Psoas muscle (tissue), 8 donors: ENCODE results near the gene RBM20. TPM values are rescaled to one million over a fixed set of nuclear protein-coding genes. Genes with fewer than 3 reads are reported as not detected.

Source experiments
- ATAC-seq, 4 donors: fragments of 200-7000 bp; cut with Tn5 transposase; one replicate each; pipeline ENCODE4 v1.9.1; 2020; ENCODE audit warnings: moderate library complexity in 3 of 4, mild to moderate bottlenecking in 2 of 4
- DNase-seq, 2 donors: peaks; one replicate each; pipeline ENCODE4 v3.0.0-alpha.2; 2020
- H3K27ac ChIP-seq: fragments of 200-600 bp; one replicate; pipeline ENCODE4 v1.8.0; 2022
- H3K27me3 ChIP-seq, 3 donors: fragments of 200-600 bp in 1 of 3; one replicate each; pipeline versions ENCODE4 v1.6.1 to v1.8.0; 2013 to 2022; ENCODE audit warnings: low read length in 2 of 3, mild to moderate bottlenecking in 2 of 3, moderate library complexity in 1 of 3; ENCODE audit not compliant: insufficient read depth in 3 of 3
- H3K36me3 ChIP-seq, 2 donors: fragments of 200-600 bp in 1 of 2; one replicate each; pipeline versions ENCODE4 v1.6.1 to v1.8.0; 2013 to 2022; ENCODE audit warnings: low read depth in 1 of 2, mild to moderate bottlenecking in 1 of 2, moderate library complexity in 1 of 2; ENCODE audit not compliant: insufficient read depth in 1 of 2
- H3K4me1 ChIP-seq: fragments of 200-600 bp; one replicate; pipeline ENCODE4 v1.8.0; 2022
- H3K4me3 ChIP-seq: fragments of 200-600 bp; one replicate; pipeline ENCODE4 v1.8.0; 2022; ENCODE audit warnings: mild to moderate bottlenecking
- H3K9me3 ChIP-seq: fragments of 200-600 bp; one replicate; pipeline ENCODE4 v1.8.0; 2022
- WGBS, 3 donors: extraction: QIAGEN DNeasy Blood & Tissue Kit; methylation state at CpG; one replicate each; pipeline versions ENCODE4 v1.1.6 to v1.1.7; 2013; 5-methylcytosine and 5-hydroxymethylcytosine counted together
- intact Hi-C, 2 donors: fragments of 100-400 bp; cut with DNase I; formaldehyde crosslinking; loops; one replicate each; pipeline versions ENCODE4 v1.11.0 to v1.14.2; 2022
- polyA plus RNA-seq, 3 donors: library from polyadenylated mRNA; stranded (reverse); fragments of 200-250 nt; gene quantifications; one replicate each; pipeline ENCODE4 v1.2.3, GENCODE V29; 2013
- total RNA-seq, 4 donors: library from RNA; stranded (reverse); fragmentation: NEBNext Ultra II Directional in 2 of 4; extraction: Animal tissue kit (Norgen Biotek cat#: 25700) in 2 of 4; gene quantifications; one replicate each; pipeline versions ENCODE4 v1.2.1 to v1.2.4, GENCODE V29; 2021 to 2023
- TF ChIP-seq, protein P1 (sequence below): fragments of 200-600 bp; IDR thresholded peaks from one replicate; pipeline ENCODE4 v1.8.0; 2022; ENCODE audit warnings: antibody characterized with exemption
- donor health status: healthy with polysubstance abuse.
- donor health status: DM: no; HTN: no; CAD: no; lungs with moderate emphysema.
- donor health status: Bipolar disorder and iron deficiency.
- donor health status: healthy.
- donor health status: DM: yes; HTN: yes; CAD: no.
- donor health status: DM: no; HTN: no; CAD: no.
- donor health status: DM: no; HTN: no; CAD: no.
- donor health status: DM: yes; HTN: yes; CAD: no.

Gene RBM20
- total and polyA plus RNA-seq, 7 donors, result 1.6 to 48.8 (median 14.2) TPM

DNA sequence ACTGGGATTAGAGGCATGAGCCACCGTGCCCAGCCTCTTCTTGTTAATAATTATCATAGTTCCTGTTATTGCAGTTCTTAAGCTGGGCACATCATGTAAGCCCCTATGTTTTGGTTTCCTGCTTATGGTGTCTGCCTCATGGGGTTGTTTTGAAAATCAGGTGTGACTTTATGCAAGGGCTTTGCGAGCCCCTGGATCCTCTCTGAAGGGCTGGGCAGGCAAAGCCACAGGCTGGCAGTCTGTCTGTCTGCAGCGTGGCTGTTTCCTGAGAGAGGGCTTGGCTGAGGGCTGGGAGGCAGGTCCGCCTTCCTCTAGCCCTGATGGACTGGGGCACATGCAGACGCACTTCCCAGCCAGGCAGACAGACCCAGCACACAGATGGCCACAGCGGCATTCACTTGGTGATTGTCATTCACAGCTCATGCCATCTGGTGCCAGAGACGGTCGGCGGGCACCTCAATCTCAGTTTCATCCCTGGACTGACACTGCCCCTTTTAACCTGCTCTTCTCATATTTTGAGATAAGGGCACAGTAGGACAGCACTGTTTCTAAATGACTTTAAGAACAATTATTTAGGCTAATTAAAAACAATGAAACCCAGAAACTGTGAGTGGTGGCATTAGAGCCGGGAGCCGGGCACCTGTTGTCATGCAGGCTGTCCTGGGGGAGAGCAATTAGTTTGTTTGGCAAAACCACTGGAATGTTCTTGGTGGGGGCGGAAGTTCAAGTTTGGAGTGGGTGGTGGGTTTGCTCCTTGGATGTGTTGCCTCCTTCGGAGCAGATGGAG is 35.5 kb downstream of the RBM20 start:
- TF ChIP-seq, protein P1, sequence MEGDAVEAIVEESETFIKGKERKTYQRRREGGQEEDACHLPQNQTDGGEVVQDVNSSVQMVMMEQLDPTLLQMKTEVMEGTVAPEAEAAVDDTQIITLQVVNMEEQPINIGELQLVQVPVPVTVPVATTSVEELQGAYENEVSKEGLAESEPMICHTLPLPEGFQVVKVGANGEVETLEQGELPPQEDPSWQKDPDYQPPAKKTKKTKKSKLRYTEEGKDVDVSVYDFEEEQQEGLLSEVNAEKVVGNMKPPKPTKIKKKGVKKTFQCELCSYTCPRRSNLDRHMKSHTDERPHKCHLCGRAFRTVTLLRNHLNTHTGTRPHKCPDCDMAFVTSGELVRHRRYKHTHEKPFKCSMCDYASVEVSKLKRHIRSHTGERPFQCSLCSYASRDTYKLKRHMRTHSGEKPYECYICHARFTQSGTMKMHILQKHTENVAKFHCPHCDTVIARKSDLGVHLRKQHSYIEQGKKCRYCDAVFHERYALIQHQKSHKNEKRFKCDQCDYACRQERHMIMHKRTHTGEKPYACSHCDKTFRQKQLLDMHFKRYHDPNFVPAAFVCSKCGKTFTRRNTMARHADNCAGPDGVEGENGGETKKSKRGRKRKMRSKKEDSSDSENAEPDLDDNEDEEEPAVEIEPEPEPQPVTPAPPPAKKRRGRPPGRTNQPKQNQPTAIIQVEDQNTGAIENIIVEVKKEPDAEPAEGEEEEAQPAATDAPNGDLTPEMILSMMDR, result no peak
- Histone ChIP-seq H3K4me3 (peak overlapping the region; percentile 50), H3K9me3 (no peaks in the 10 kb centered on the region), H3K4me1 (peaks cover 42% of the 10 kb centered on the region), H3K27ac (peak overlapping the region; percentile 89), H3K36me3 (no peaks in the 10 kb centered on the region), H3K27me3 (no peaks in the 10 kb centered on the region)
- intact Hi-C loops, result loop anchor here (2.0 to 5.0 kb wide), 3 partner anchors 37 to 69 kb away; partner anchors contain the start of gene RBM20 (in 2 of the 2)
- 26 to 30% (median 28%) methylated on average over 13 of the region's 13 CpGs for WGBS, 3 donors
- peak; percentile 92 to 95 (median 94) for ATAC-seq
- DNase-seq, result peak; percentile 80 to 91

DNA sequence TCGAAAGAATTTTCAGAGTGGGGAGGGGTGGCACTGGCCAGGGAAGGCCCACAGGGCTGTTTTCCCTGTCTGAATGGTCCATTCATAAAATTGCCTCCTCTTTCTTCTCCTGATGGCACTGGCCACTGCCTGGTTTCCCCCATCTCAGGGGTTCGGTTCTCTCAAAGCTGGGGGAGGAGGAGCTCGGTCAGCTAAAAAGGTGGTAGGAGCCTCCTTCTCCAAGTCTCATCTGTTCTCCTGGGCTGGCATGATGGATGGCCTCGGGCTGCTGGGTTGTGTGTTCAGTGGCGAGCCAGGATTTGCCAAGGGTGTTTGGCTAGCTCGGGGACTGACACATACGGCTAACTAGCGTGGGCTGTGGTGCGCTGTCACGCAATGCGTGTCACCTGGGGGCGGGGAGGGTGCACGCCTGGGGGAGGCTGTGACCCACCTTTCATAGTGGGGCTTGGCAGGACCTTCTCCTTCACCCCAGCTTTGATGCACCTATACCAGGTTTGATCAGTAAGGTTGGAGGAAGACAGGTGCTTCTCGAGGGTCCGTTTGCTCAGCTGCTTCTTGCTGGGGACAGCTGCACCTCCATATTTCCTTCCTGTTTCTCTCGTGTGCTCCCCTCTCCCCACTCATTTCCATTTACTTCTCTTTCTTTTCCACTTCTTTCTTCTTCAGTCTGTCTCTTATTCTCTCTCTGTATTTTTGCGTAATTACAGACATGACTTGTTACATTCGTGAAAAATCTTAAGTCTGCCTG is 36.3 kb downstream of the RBM20 start:
- peak overlapping the region; percentile 50 for H3K4me3 ChIP-seq
- TF ChIP-seq, protein P1, result no peak
- WGBS, 3 donors, result 22 to 49% (median 27%) methylated on average over 17 to 18 of the region's 18 CpGs
- H3K9me3 ChIP-seq, result no peaks in the 10 kb centered on the region
- DNase-seq, result peak; percentile 62 to 85
- intact Hi-C loops, result loop anchor here (2.0 to 5.0 kb wide), 2 partner anchors 38 to 70 kb away; partner anchors contain the start of gene RBM20 (in 1 of the 2)
- peak; percentile 82 to 85 (median 84) for ATAC-seq
- peaks cover 40% of the 10 kb centered on the region for H3K4me1 ChIP-seq
- no peaks in the 10 kb centered on the region for H3K36me3 ChIP-seq
- H3K27me3 ChIP-seq, result no peaks in the 10 kb centered on the region
- peak overlapping the region; percentile 89 for H3K27ac ChIP-seq

DNA sequence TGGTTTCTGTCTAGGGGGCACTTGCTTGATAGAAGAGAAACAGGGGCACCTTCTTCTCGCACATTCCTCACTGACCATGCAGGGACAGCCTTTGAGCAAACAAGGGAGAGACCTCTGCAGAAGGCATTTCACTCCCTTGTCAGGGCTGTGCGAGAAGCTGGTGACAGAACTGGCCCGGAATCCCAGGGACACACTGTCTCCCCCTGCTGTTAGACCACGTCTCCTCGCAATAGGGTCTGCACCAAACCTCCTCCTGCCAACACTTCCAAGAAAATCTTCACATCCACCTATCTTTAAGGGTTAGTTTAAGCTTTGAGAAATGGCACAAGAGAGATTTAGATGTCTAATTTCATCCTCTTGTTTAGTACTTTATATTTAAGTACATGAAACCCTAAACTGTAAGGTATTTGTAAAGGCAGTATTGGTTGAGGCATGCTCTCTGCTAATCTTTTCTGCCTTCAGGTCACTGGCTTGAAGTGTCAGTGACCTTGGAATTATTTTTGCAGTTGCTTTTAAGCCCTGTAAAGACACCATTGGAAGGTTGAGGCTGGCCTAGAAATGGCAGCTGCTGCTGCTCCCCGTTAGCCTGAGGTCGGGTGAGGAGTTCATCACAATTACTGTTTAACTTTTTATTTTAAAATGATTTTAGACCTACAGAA is 37.0 kb downstream of the RBM20 start:
- DNase-seq (peak in 1 of 2 donors; percentile 34), ATAC-seq (peak; percentile 51 to 63 (median 60))
- H3K27me3 ChIP-seq, result no peaks in the 10 kb centered on the region
- peaks cover 42% of the 10 kb centered on the region for H3K4me1 ChIP-seq
- H3K9me3 ChIP-seq, result no peaks in the 10 kb centered on the region
- peak overlapping the region; percentile 89 for H3K27ac ChIP-seq
- peak overlapping the region; percentile 50 for H3K4me3 ChIP-seq
- 22 to 43% (median 23%) methylated on average over 7 of the region's 7 CpGs for WGBS, 3 donors
- no peaks in the 10 kb centered on the region for H3K36me3 ChIP-seq
- intact Hi-C loops, result loop anchor here (2.0 to 5.0 kb wide), 2 partner anchors 39 to 70 kb away; partner anchors contain the start of gene RBM20 (in 1 of the 2)
- TF ChIP-seq, protein P1, result peak; percentile 68

DNA sequence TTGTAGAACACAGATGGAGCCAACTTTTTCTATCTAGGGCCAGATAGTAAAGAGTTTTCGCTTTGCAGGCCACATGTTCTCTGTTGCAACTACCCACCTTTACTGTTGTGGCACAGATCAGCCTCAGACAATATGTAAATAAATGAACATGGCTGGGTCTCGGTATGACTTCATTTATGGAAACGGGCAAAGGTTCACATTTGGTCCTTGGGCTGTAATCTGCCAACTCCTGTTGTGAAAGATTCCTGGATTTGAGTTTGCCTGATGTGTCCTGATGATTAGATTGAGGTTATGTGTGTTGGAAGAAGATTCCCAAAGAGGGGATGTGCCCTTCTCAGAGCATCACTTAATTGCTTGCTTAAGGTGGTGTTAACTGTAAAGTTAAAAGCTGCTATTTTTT is 38.2 kb downstream of the RBM20 start:
- 64 to 84% (median 69%) methylated on average over 3 of the region's 3 CpGs for WGBS, 3 donors
- Histone ChIP-seq H3K9me3 (no peaks in the 10 kb centered on the region), H3K27me3 (no peaks in the 10 kb centered on the region), H3K27ac (peak overlapping the region; percentile 89), H3K4me1 (peaks cover 53% of the 10 kb centered on the region), H3K36me3 (no peaks in the 10 kb centered on the region), H3K4me3 (no peak overlapping the region)
- ATAC-seq (no peak), DNase-seq (no peak)
- intact Hi-C loops, result loop anchor here in 1 of 2 donors (5.0 kb wide), 1 partner anchor 40 kb away; the partner anchor contains the start of gene RBM20
- TF ChIP-seq, protein P1, result no peak
